HEK293 (cell line): ENCODE measurements around the gene PROCA1.

Source experiments
- ELK4 ChIP-seq: IDR thresholded peaks from 2 replicates; pipeline ENCODE4 v1.6.1; 2011; ENCODE audit warnings: mild to moderate bottlenecking, low read depth, low read length, borderline replicate concordance
- MYNN ChIP-seq: fragments of 450-650 bp; formaldehyde crosslinking; IDR thresholded peaks from 2 replicates; pipeline ENCODE4 v1.5.1; 2016; ENCODE audit warnings: missing biosample characterization, missing genetic modification characterization, borderline replicate concordance
- SALL2 ChIP-seq: fragments of 450-650 bp; formaldehyde crosslinking; IDR thresholded peaks from 2 replicates; pipeline ENCODE4 v1.5.0; 2017; ENCODE audit warnings: missing biosample characterization, mild to moderate bottlenecking, missing genetic modification characterization, borderline replicate concordance
- TSHZ1 ChIP-seq: fragments of 450-650 bp; formaldehyde crosslinking; IDR thresholded peaks from 2 replicates; pipeline ENCODE4 v1.5.1; 2016; ENCODE audit warnings: missing biosample characterization, missing genetic modification characterization, borderline replicate concordance
- ZBTB21 ChIP-seq: fragments of 450-650 bp; formaldehyde crosslinking; IDR thresholded peaks from 2 replicates; pipeline ENCODE4 v1.5.1; 2017; ENCODE audit warnings: missing biosample characterization, missing genetic modification characterization
- ZEB2 ChIP-seq: fragments of 450-650 bp; formaldehyde crosslinking; IDR thresholded peaks from 2 replicates; pipeline ENCODE4 v1.5.1; 2016; ENCODE audit warnings: missing biosample characterization, missing genetic modification characterization
- ZFP37 ChIP-seq: fragments of 450-650 bp; formaldehyde crosslinking; IDR thresholded peaks from 2 replicates; pipeline ENCODE4 v1.5.1; 2016; ENCODE audit warnings: missing biosample characterization, missing genetic modification characterization
- ZIC2 ChIP-seq: fragments of 450-650 bp; formaldehyde crosslinking; IDR thresholded peaks from 2 replicates; pipeline ENCODE4 v1.5.1; 2016; ENCODE audit warnings: missing biosample characterization, missing genetic modification characterization
- ZNF138 ChIP-seq: fragments of 450-650 bp; formaldehyde crosslinking; IDR thresholded peaks from 2 replicates; pipeline ENCODE4 v1.5.1; 2016; ENCODE audit warnings: missing biosample characterization, missing genetic modification characterization, borderline replicate concordance
- ZNF2 ChIP-seq: fragments of 450-650 bp; formaldehyde crosslinking; IDR thresholded peaks from 2 replicates; pipeline ENCODE4 v1.5.1; 2016; ENCODE audit warnings: missing biosample characterization, missing genetic modification characterization
- ZNF280D ChIP-seq: fragments of 450-650 bp; formaldehyde crosslinking; IDR thresholded peaks from 2 replicates; pipeline ENCODE4 v1.5.1; 2016; ENCODE audit warnings: missing biosample characterization, missing genetic modification characterization
- ZNF391 ChIP-seq: fragments of 450-650 bp; formaldehyde crosslinking; IDR thresholded peaks from 2 replicates; pipeline ENCODE4 v1.5.1; 2016; ENCODE audit warnings: low read depth, missing biosample characterization, missing genetic modification characterization, borderline replicate concordance
- ZNF394 ChIP-seq: fragments of 450-650 bp; formaldehyde crosslinking; IDR thresholded peaks from 2 replicates; pipeline ENCODE4 v1.5.1; 2016; ENCODE audit warnings: missing biosample characterization, missing genetic modification characterization, mild to moderate bottlenecking, moderate library complexity, borderline replicate concordance
- ZNF416 ChIP-seq: fragments of 450-650 bp; formaldehyde crosslinking; IDR thresholded peaks from 2 replicates; pipeline ENCODE4 v1.5.1; 2016; ENCODE audit warnings: missing biosample characterization, missing genetic modification characterization
- ZNF426 ChIP-seq: fragments of 450-650 bp; formaldehyde crosslinking; IDR thresholded peaks from 2 replicates; pipeline ENCODE4 v1.5.1; 2017; ENCODE audit warnings: missing biosample characterization, missing genetic modification characterization, mild to moderate bottlenecking, inconsistent platforms, moderate library complexity
- ZNF433 ChIP-seq: fragments of 450-650 bp; formaldehyde crosslinking; IDR thresholded peaks from 2 replicates; pipeline ENCODE4 v1.5.1; 2016; ENCODE audit warnings: missing biosample characterization, missing genetic modification characterization, low read depth
- ZNF473 ChIP-seq: fragments of 450-650 bp; formaldehyde crosslinking; IDR thresholded peaks from 2 replicates; pipeline ENCODE4 v1.5.1; 2017; ENCODE audit warnings: missing biosample characterization, missing genetic modification characterization
- ZNF530 ChIP-seq: fragments of 450-650 bp; formaldehyde crosslinking; IDR thresholded peaks from 2 replicates; pipeline ENCODE4 v1.5.1; 2016; ENCODE audit warnings: low read depth, missing biosample characterization, missing genetic modification characterization
- ZNF555 ChIP-seq: fragments of 450-650 bp; formaldehyde crosslinking; conservative IDR thresholded peaks from 2 replicates; pipeline ENCODE4 v1.5.1; 2017; ENCODE audit warnings: missing biosample characterization, mild to moderate bottlenecking, missing genetic modification characterization, inconsistent platforms
- ZNF571 ChIP-seq: fragments of 450-650 bp; formaldehyde crosslinking; IDR thresholded peaks from 2 replicates; pipeline ENCODE4 v1.5.0; 2017; ENCODE audit warnings: missing biosample characterization, missing genetic modification characterization
- ZNF600 ChIP-seq: fragments of 450-650 bp; formaldehyde crosslinking; IDR thresholded peaks from 2 replicates; pipeline ENCODE4 v1.5.1; 2016; ENCODE audit warnings: missing biosample characterization, missing genetic modification characterization
- ZNF654 ChIP-seq: fragments of 450-650 bp; formaldehyde crosslinking; IDR thresholded peaks from 2 replicates; pipeline ENCODE4 v1.5.1; 2016; ENCODE audit warnings: low read depth, missing biosample characterization, missing genetic modification characterization
- TF ChIP-seq, protein P1 (sequence below): fragments of 450-650 bp; formaldehyde crosslinking; IDR thresholded peaks from 2 replicates; pipeline ENCODE4 v1.5.1; 2016; ENCODE audit warnings: missing biosample characterization, missing genetic modification characterization
- TF ChIP-seq, protein P2 (sequence below): fragments of 450-650 bp; formaldehyde crosslinking; IDR thresholded peaks from 2 replicates; pipeline ENCODE4 v1.5.1; 2017; ENCODE audit warnings: missing biosample characterization, missing genetic modification characterization
- TF ChIP-seq, protein P3 (sequence below): fragments of 450-650 bp; IDR thresholded peaks from 2 replicates; pipeline ENCODE4 v1.5.1; 2018; ENCODE audit warnings: missing biosample characterization, missing genetic modification characterization

The PROCA1 gene

DNA sequence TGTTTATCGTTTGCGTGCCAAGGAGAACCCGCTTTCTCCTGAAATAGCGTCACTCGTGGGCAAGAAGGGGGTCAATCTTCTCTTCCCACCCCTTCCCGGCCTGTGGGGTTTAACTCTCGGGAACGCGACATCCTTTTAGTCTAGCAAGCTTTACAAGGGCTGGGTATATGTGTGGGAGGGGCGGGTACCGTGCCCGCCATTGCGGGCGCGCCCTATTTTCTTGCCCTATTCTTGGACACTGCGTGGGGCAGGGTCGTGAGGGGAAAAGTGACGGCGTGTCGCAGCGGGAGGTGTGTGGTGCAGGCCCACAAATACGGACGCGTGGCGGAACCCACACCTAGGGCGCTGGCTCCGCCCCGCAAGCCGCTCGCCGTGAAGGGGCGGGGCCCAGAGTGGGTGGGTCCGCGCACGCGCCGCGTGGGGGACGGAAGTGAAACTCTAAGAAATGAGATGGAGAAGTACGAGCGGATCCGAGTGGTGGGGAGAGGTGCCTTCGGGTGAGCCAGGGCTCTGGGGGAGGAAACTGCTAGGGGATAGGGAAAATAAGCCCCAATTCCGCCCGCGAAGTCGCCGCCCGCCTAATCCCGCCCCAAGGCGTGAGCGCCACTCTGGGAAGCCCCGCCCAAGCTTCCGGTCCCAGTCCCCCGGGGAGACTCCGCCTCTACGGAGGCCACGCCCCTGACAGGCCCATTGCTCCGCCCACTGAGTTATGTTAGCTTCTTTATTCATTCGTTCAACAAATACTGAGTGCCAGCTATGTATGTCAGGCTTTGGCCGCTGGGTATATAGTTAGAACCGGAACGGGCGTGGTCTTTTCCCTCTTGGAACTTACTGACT lies 16.9 kb upstream of the PROCA1 start, which contains the start of gene NEK8 (continued):
- TF ChIP-seq, protein P1, sequence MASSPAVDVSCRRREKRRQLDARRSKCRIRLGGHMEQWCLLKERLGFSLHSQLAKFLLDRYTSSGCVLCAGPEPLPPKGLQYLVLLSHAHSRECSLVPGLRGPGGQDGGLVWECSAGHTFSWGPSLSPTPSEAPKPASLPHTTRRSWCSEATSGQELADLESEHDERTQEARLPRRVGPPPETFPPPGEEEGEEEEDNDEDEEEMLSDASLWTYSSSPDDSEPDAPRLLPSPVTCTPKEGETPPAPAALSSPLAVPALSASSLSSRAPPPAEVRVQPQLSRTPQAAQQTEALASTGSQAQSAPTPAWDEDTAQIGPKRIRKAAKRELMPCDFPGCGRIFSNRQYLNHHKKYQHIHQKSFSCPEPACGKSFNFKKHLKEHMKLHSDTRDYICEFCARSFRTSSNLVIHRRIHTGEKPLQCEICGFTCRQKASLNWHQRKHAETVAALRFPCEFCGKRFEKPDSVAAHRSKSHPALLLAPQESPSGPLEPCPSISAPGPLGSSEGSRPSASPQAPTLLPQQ (tag by site-specific recombination): 0 out of 2 replicates have a peak, but pooled peaks have one; percentile 39
- TF ChIP-seq ZNF473 (tag by site-specific recombination) (no peak), ZIC2 (tag by site-specific recombination) (peak; percentile 68), ZNF571 (tag by site-specific recombination) (no peak), MYNN (no peak), ZNF530 (tag by site-specific recombination) (no peak), ZFP37 (tag by site-specific recombination) (0 out of 2 replicates have a peak, but pooled peaks have one; percentile 50), ZNF138 (no peak), ZNF280D (no peak), TSHZ1 (tag by site-specific recombination) (no peak), ZNF2 (tag by site-specific recombination) (peak; percentile 54; the same call in 1 of the 2 replicates), ZNF391 (tag by site-specific recombination) (0 out of 2 replicates have a peak, but pooled peaks have one; percentile 37), ELK4 (peak; percentile 65; the same call in 1 of the 2 replicates), SALL2 (tag by site-specific recombination) (no peak), ZEB2 (peak; percentile 7; the same call in 1 of the 2 replicates), ZNF416 (no peak), ZNF555 (tag by site-specific recombination) (no peak), ZNF433 (tag by site-specific recombination) (no peak), ZNF600 (tag by site-specific recombination) (peak; percentile 40; the same call in 1 of the 2 replicates), ZNF394 (no peak), ZBTB21 (tag by site-specific recombination) (peak; percentile 28; the same call in 1 of the 2 replicates), ZNF426 (tag by site-specific recombination) (no peak), ZNF654 (tag by site-specific recombination) (no peak)
- TF ChIP-seq, protein P2, sequence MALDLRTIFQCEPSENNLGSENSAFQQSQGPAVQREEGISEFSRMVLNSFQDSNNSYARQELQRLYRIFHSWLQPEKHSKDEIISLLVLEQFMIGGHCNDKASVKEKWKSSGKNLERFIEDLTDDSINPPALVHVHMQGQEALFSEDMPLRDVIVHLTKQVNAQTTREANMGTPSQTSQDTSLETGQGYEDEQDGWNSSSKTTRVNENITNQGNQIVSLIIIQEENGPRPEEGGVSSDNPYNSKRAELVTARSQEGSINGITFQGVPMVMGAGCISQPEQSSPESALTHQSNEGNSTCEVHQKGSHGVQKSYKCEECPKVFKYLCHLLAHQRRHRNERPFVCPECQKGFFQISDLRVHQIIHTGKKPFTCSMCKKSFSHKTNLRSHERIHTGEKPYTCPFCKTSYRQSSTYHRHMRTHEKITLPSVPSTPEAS (tag by site-specific recombination): no peak
- TF ChIP-seq, protein P3, sequence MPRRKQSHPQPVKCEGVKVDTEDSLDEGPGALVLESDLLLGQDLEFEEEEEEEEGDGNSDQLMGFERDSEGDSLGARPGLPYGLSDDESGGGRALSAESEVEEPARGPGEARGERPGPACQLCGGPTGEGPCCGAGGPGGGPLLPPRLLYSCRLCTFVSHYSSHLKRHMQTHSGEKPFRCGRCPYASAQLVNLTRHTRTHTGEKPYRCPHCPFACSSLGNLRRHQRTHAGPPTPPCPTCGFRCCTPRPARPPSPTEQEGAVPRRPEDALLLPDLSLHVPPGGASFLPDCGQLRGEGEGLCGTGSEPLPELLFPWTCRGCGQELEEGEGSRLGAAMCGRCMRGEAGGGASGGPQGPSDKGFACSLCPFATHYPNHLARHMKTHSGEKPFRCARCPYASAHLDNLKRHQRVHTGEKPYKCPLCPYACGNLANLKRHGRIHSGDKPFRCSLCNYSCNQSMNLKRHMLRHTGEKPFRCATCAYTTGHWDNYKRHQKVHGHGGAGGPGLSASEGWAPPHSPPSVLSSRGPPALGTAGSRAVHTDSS (tag by site-specific recombination): no peak
